Measurements from ENCODE around the gene E2F8. TPM values are rescaled to one million over a fixed set of nuclear protein-coding genes. Genes with fewer than 3 reads are reported as not detected.

E2F8 gene
- total and polyA plus RNA-seq, 8 donors: 2.3 to 79.7 (median 41.8) TPM

DNA sequence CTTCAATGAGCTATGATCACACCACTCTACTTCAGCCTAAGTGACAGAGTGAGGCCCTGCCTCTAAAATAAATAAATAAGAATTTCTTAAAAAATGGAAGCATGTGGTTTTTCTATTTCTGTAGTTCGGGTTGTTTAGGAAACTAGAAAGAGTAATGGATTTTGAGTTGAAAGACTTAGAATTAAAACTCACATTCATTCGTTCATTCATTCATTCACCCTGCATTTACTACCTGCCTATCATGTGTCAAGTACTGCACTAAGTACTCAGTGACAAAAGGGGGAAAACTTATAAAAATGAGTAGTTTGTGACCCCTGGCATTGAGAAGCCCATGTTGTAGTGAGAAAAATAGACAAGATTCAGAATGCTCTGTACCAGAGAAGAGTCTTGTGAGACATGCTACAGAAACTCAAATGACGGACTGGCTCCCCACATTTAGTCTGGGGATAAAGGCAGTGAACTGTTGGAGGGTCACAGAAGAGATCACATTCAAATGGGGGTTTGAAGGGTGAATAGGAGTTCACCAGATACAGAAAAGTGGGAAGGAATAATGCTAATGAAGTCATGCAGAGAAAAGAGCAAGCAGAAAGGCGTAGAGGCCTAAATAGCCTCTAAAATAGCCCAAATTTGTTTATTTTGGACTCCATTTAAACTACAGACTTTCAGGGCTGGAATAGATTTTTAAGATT, 46.0 kb downstream of the E2F8 start:
- no peak for DNase-seq
- Histone ChIP-seq H3K4me1 (no peaks in the 10 kb centered on the region), H3K36me3 (no peaks in the 10 kb centered on the region), H3K9me3 (no peaks in the 10 kb centered on the region), H3K27ac (no peak overlapping the region), H3K27me3 (peaks cover 0 to 7% of the 10 kb centered on the region in 2 donors), H3K4me3 (no peak overlapping the region)
- intact Hi-C loops (cut with DNase I): no loop called here
- TF ChIP-seq CTCF (IDR thresholded peaks at IDR 0.05): no peak
- no peak for ATAC-seq

DNA sequence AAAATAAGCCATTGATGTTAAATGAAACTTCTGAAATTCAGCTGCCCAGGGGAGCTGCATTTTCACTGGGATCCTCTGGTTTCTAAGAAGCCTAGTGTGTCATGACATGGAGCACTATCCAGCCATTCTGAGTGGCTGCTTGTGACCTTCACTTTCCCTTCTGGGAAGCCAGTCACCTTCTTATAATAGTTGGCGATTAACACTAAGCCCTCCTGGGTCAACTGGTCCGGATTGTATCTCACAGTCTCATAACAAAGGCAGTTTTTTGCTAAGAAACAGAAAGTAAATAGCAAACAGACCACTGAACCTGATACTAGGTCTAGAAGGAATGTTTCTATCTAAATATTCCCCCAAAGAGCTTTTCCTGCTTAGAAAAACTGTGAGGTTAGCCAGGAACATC, 46.8 kb downstream of the E2F8 start:
- H3K27me3 ChIP-seq: no peaks in the 10 kb centered on the region
- H3K36me3 ChIP-seq: no peaks in the 10 kb centered on the region
- intact Hi-C loops (cut with DNase I): no loop called here
- no peak overlapping the region for H3K27ac ChIP-seq
- ATAC-seq (no peak), DNase-seq (no peak)
- no peak for TF ChIP-seq CTCF (IDR thresholded peaks at IDR 0.05)
- H3K4me3 ChIP-seq: no peak overlapping the region
- H3K9me3 ChIP-seq: no peaks in the 10 kb centered on the region
- no peaks in the 10 kb centered on the region for H3K4me1 ChIP-seq

DNA sequence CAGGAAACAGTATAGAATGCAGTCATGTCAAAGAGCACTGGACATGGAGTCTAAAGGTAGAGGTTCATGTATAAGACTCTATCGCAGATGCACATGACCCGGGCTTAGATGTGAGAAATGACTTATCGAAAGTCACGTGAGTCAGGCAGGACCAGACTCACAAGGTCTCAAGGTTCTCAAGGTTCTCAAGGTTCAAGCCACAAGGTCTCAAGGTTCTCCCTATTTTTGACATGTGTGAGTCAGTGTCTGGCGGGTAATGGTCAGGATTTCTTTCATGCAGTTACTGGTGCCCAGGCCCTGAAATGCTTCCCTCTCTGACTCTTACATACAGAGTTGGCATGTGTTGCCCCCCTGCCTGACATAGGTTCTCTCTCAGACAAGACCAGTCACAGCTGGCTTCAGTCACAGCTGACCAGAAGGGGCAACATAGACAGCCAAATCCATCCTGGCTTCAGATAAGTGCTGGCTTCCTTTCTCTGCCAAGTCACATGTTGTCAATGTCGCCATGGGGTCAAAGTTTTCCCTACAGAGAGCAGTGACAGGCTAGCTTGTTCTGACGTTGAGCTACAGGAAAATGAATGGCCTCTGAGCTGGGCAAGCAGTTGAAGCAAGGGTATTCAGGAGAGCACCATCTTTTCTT, 49.1 kb downstream of the E2F8 start:
- TF ChIP-seq CTCF (IDR thresholded peaks at IDR 0.05): no peak
- no peaks in the 10 kb centered on the region for H3K36me3 ChIP-seq
- H3K27me3 ChIP-seq: no peaks in the 10 kb centered on the region
- no peak overlapping the region for H3K4me3 ChIP-seq
- intact Hi-C loops (cut with DNase I): no loop called here
- no peaks in the 10 kb centered on the region for H3K4me1 ChIP-seq
- H3K9me3 ChIP-seq: no peaks in the 10 kb centered on the region
- no peak overlapping the region for H3K27ac ChIP-seq
- ATAC-seq (no peak), DNase-seq (peak in 1 of 4 donors; percentile 36)

GRCh38 chr11:19187833-19188258, 52.9 kb downstream of the E2F8 start:
- ATAC-seq: no peak
- Histone ChIP-seq H3K4me1 (no peaks in the 10 kb centered on the region), H3K36me3 (no peaks in the 10 kb centered on the region), H3K4me3 (no peak overlapping the region), H3K27me3 (no peaks in the 10 kb centered on the region), H3K27ac (no peak overlapping the region), H3K9me3 (no peaks in the 10 kb centered on the region)
- TF ChIP-seq CTCF (IDR thresholded peaks at IDR 0.05): no peak
- intact Hi-C loops (cut with DNase I): no loop called here
- no peak for DNase-seq

- Histone ChIP-seq H3K9me3 (no peaks in the 10 kb centered on the region), H3K27me3 (no peaks in the 10 kb centered on the region), H3K27ac (no peak overlapping the region), H3K36me3 (no peaks in the 10 kb centered on the region), H3K4me1 (no peaks in the 10 kb centered on the region), H3K4me3 (no peak overlapping the region)
- DNase-seq (no peak), ATAC-seq (no peak)
- no peak for TF ChIP-seq CTCF (IDR thresholded peaks at IDR 0.05)
- intact Hi-C loops (cut with DNase I): no loop called here
These were observed 53.5 kb downstream of the E2F8 start for GRCh38 chr11:19187114-19187832.
